Right lobe of liver (tissue), 6 donors: ENCODE results near the gene COL17A1. TPM values are rescaled to one million over a fixed set of nuclear protein-coding genes. Genes with fewer than 3 reads are reported as not detected.

Experiments
- ATAC-seq, 4 donors: fragments of 200-7000 bp; cut with Tn5 transposase; one replicate each; pipeline ENCODE4 v1.9.1; 2020; ENCODE audit warnings: mild to moderate bottlenecking in 4 of 4, moderate library complexity in 4 of 4
- DNase-seq, 3 donors: peaks; one replicate each; pipeline ENCODE4 v3.0.0-alpha.2; 2020
- H3K27ac ChIP-seq, 3 donors: fragments of 200-600 bp; one replicate each; pipeline ENCODE4 v1.8.0; 2022
- H3K27me3 ChIP-seq, 2 donors: fragments of 200-600 bp; one replicate each; pipeline ENCODE4 v1.8.0; 2022
- H3K36me3 ChIP-seq, 4 donors: fragments of 200-600 bp; sonication (generic) in 1 of 4; one replicate each; pipeline versions ENCODE4 v1.5.1 to v1.8.0; 2017 to 2022; ENCODE audit warnings: control low read depth in 1 of 4
- H3K4me1 ChIP-seq, 4 donors: fragments of 200-600 bp; sonication (generic) in 1 of 4; one replicate each; pipeline versions ENCODE4 v1.5.1 to v1.8.0; 2017 to 2022; ENCODE audit warnings: control low read depth in 1 of 4
- H3K4me3 ChIP-seq, 3 donors: fragments of 200-600 bp; one replicate each; pipeline ENCODE4 v1.8.0; 2022
- H3K9me3 ChIP-seq, 4 donors: fragments of 200-600 bp; sonication (generic) in 1 of 4; one replicate each; pipeline versions ENCODE4 v1.5.1 to v1.8.0; 2017 to 2022; ENCODE audit warnings: control low read depth in 1 of 4
- POLR2A ChIP-seq: fragments of 450-650 bp; IDR thresholded peaks from one replicate; pipeline ENCODE4 v1.6.1; 2017; ENCODE audit warnings: antibody characterized with exemption, mild to moderate bottlenecking
- WGBS: methylation state at CpG from one replicate; pipeline ENCODE4 v1.1.6; 2018; ENCODE audit warnings: low coverage, low lambda C conversion rate; ENCODE audit not compliant: insufficient coverage; ENCODE audit errors: missing lambda C conversion rate; 5-methylcytosine and 5-hydroxymethylcytosine counted together
- intact Hi-C, 2 donors: fragments of 100-400 bp; cut with DNase I; formaldehyde crosslinking; loops; one replicate each; pipeline versions ENCODE4 v1.11.2 to v1.14.1; 2022
- total RNA-seq, 6 experiments: library from RNA; depleted of rRNA in 2 of 6; stranded (reverse); fragments of >200 nt in 2 of 6; fragmentation: NEBNext Ultra II Directional in 3 of 6; extraction: Animal tissue kit (Norgen Biotek cat#: 25700) in 3 of 6; gene quantifications; one replicate each; pipeline versions ENCODE4 v1.1.0 to v1.2.4, GENCODE V29; 2016 to 2023
- TF ChIP-seq, protein P1 (sequence below), 4 donors: fragments of 200-600 bp in 3 of 4; fragments of 450-650 bp in 1 of 4; IDR thresholded peaks; one replicate each; pipeline versions ENCODE4 v1.5.1 to v1.8.0; 2016 to 2022; ENCODE audit warnings: antibody characterized with exemption in 4 of 4, mild to moderate bottlenecking in 2 of 4
- donor health status: DM: no; HTN: yes; CAD: no.
- donor health status: DM: no; HTN: no; CAD: no.
- donor health status: DM: no; HTN: no; CAD: no.
- donor health status: DM: no; HTN: yes; CAD: no.
- donor health status: DM: no; HTN: yes; CAD: no.

The COL17A1 gene
- total RNA-seq, 6 experiments from 2014 or later = 0.11 to 0.12 TPM; not detected in 4

DNA sequence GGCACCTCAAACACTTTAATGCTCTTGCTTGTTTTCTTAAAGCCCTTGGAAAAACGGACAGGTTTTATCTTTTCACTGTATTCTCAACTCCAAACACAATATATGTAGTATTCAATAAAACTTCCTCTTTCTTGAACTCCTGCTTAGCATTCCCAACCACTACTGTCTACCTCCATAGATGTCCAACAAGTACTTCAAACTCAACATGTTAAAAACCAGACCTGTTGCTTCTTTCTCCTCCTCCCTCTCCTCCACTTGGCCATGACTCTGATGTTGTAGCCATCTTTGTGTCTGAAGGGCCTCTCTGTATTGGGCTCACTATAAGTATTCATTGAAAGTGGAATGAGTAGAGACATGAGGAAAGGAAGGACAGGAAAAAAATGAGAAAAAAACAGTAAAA is 16.2 kb upstream of the COL17A1 start:
- Histone ChIP-seq H3K27ac (no peak overlapping the region), H3K4me3 (no peak overlapping the region), H3K36me3 (no peaks in the 10 kb centered on the region), H3K27me3 (no peaks in the 10 kb centered on the region), H3K9me3 (no peaks in the 10 kb centered on the region), H3K4me1 (peaks cover 0 to 13% (median 0%) of the 10 kb centered on the region in 4 donors)
- intact Hi-C loops = no loop called here
- no peak for ATAC-seq
- no peak for DNase-seq
- WGBS = 53% methylated on average over 1 of the region's 1 CpG
- TF ChIP-seq, protein P1, sequence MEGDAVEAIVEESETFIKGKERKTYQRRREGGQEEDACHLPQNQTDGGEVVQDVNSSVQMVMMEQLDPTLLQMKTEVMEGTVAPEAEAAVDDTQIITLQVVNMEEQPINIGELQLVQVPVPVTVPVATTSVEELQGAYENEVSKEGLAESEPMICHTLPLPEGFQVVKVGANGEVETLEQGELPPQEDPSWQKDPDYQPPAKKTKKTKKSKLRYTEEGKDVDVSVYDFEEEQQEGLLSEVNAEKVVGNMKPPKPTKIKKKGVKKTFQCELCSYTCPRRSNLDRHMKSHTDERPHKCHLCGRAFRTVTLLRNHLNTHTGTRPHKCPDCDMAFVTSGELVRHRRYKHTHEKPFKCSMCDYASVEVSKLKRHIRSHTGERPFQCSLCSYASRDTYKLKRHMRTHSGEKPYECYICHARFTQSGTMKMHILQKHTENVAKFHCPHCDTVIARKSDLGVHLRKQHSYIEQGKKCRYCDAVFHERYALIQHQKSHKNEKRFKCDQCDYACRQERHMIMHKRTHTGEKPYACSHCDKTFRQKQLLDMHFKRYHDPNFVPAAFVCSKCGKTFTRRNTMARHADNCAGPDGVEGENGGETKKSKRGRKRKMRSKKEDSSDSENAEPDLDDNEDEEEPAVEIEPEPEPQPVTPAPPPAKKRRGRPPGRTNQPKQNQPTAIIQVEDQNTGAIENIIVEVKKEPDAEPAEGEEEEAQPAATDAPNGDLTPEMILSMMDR (IDR thresholded peaks at IDR 0.05) = no peak
- no peak for TF ChIP-seq POLR2A

DNA sequence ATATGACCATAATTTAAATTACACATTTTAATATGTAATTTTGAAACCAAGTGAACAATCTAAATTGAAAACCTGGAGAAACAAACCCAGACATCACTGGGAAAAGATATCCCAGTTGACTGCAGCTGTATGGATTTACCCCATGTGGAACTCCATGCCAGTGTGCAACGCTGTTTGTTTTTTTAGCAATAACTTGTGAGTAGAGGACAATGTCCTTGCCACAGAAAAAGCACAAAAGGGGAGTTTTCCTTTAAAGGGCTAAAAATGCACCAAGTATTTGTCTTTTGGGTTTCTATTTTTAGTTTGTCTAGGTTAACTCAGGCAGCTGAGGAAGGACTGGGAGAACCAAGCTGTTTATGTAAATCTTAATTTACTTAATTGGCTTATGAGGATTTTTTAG is 15.1 kb upstream of the COL17A1 start:
- H3K27ac ChIP-seq = no peak overlapping the region

DNA sequence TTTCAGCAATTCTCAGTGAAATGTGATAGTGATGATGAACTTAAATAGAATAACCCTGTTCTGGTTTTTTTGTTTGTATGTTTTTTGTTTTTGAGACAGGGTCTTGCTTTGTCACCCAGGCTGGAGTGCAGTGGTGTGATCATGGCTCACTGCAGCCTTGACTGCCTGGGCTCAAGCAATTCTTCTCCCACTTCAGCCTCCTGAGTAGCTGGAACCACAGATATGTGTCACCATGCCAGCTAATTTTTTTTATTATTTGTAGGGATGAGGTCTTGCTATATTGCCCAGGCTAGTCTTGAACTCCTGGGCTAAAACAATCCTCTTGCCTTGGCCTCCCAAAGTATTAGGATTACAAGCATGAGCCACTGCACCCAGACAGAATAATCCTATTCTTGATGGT is 14.3 kb upstream of the COL17A1 start:
- no peak for ATAC-seq

More for the DNA sequence above, 15.1 kb upstream of the COL17A1 start:
- H3K36me3 ChIP-seq = no peaks in the 10 kb centered on the region
- ATAC-seq (peak; percentile 58 to 80 (median 70)), DNase-seq (no peak)
- H3K9me3 ChIP-seq = no peaks in the 10 kb centered on the region
- TF ChIP-seq, protein P1 (IDR thresholded peaks at IDR 0.05) = no peak
- TF ChIP-seq POLR2A = no peak
- intact Hi-C loops = no loop called here
- H3K27me3 ChIP-seq = no peaks in the 10 kb centered on the region
- no peak overlapping the region for H3K4me3 ChIP-seq
- WGBS = 0% methylated on average over 1 of the region's 1 CpG
- peaks cover 0 to 15% (median 0%) of the 10 kb centered on the region in 4 donors for H3K4me1 ChIP-seq

DNA sequence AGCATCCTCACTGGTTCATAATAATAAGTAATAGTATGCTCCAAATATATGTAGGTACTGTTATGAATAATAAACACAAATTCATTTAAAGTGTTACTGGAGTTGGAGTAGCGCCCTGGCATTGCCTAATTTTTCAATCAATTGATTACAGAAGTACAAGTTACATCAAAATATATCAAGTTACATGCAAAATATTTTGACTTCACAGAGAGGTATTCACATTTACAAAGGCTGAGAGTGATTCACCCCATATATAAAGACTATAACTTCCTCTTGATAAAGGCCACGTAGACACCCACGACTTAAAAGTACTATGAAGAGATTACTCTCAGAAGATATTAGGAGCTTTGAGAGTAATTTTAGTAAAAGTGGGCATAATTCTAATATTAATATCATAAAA is 13.6 kb upstream of the COL17A1 start:
- Histone ChIP-seq H3K9me3 (no peaks in the 10 kb centered on the region), H3K4me1 (peaks cover 0 to 15% (median 0%) of the 10 kb centered on the region in 4 donors), H3K36me3 (no peaks in the 10 kb centered on the region), H3K27ac (no peak overlapping the region), H3K27me3 (no peaks in the 10 kb centered on the region), H3K4me3 (no peak overlapping the region)
- intact Hi-C loops = no loop called here
- 34% methylated on average over 3 of the region's 3 CpGs for WGBS
- no peak for TF ChIP-seq POLR2A
- TF ChIP-seq, protein P1 (IDR thresholded peaks at IDR 0.05) = no peak
- no peak for ATAC-seq
- DNase-seq = no peak

More for the DNA sequence above, 14.3 kb upstream of the COL17A1 start:
- H3K27me3 ChIP-seq = no peaks in the 10 kb centered on the region
- no peak overlapping the region for H3K4me3 ChIP-seq
- intact Hi-C loops = no loop called here
- H3K36me3 ChIP-seq = no peaks in the 10 kb centered on the region
- H3K9me3 ChIP-seq = no peaks in the 10 kb centered on the region
- peaks cover 0 to 15% (median 0%) of the 10 kb centered on the region in 4 donors for H3K4me1 ChIP-seq
- no peak overlapping the region for H3K27ac ChIP-seq
- no peak for DNase-seq
- TF ChIP-seq, protein P1 (IDR thresholded peaks at IDR 0.05) = no peak
- TF ChIP-seq POLR2A = no peak
